ENCODE data around the gene C1orf167.

GRCh38 chr1:11769274-11769673 is 7.3 kb downstream of the C1orf167 start:
- TF ChIP-seq CTCF (conservative IDR thresholded peaks at IDR 0.05 in 1 of 2, IDR thresholded peaks at IDR 0.05 in 1 of 2; ENCODE audit: extremely low read depth in 1 of 2, insufficient read depth in 1 of 2, low read depth in 1 of 2, low read length in 2 of 2) (no peak), EZH2 (IDR thresholded peaks at IDR 0.05; ENCODE audit: borderline replicate concordance, low read length) (no peak)

Measured in mammary epithelial cell (primary cell).